GM19351 (cell line): ENCODE results near the gene SLC24A4.

Experiments
- ATAC-seq: cut with Tn5 transposase; IDR thresholded peaks from one replicate; pipeline ENCODE4 v1.9.1; 2021; ENCODE audit warnings: mild to moderate bottlenecking, moderate library complexity; ENCODE audit not compliant: unreplicated experiment

SLC24A4 gene

GRCh38 chr14:92366237-92366636, 43.3 kb downstream of the SLC24A4 start:
- ATAC-seq, result no peak

GRCh38 chr14:92368001-92368400, 45.0 kb downstream of the SLC24A4 start:
- ATAC-seq, result no peak

GRCh38 chr14:92369097-92369496, 46.1 kb downstream of the SLC24A4 start:
- no peak for ATAC-seq

- no peak for ATAC-seq
Observed at GRCh38 chr14:92372230-92372629, 49.3 kb downstream of the SLC24A4 start.

- ATAC-seq, result no peak
Observed at GRCh38 chr14:92373336-92373735, 50.4 kb downstream of the SLC24A4 start.

- ATAC-seq, result no peak
Observed at GRCh38 chr14:92380131-92380530, 57.2 kb downstream of the SLC24A4 start.

- no peak for ATAC-seq
Observed at GRCh38 chr14:92380582-92380981, 57.6 kb downstream of the SLC24A4 start.

- no peak for ATAC-seq
Observed at GRCh38 chr14:92382677-92383076, 59.7 kb downstream of the SLC24A4 start.

GRCh38 chr14:92383805-92384204, 60.8 kb downstream of the SLC24A4 start:
- ATAC-seq, result no peak

GRCh38 chr14:92384461-92385133, 61.6 kb downstream of the SLC24A4 start:
- no peak for ATAC-seq

- no peak for ATAC-seq
Observed at GRCh38 chr14:92385561-92385960, 62.6 kb downstream of the SLC24A4 start.

- no peak for ATAC-seq
Observed at GRCh38 chr14:92386165-92386564, 63.2 kb downstream of the SLC24A4 start.

GRCh38 chr14:92386637-92387036, 63.7 kb downstream of the SLC24A4 start:
- ATAC-seq, result no peak

- ATAC-seq, result no peak
Observed at GRCh38 chr14:92387578-92387977, 64.6 kb downstream of the SLC24A4 start.

GRCh38 chr14:92389598-92390158, 66.7 kb downstream of the SLC24A4 start:
- no peak for ATAC-seq

GRCh38 chr14:92391726-92392125, 68.8 kb downstream of the SLC24A4 start:
- no peak for ATAC-seq

- ATAC-seq, result no peak
Observed at GRCh38 chr14:92392711-92393110, 69.7 kb downstream of the SLC24A4 start.

- ATAC-seq, result no peak
Observed at GRCh38 chr14:92397150-92397952, 74.4 kb downstream of the SLC24A4 start.

- no peak for ATAC-seq
Observed at GRCh38 chr14:92397953-92398564, 75.1 kb downstream of the SLC24A4 start.

- no peak for ATAC-seq
Observed at GRCh38 chr14:92398888-92399636, 76.1 kb downstream of the SLC24A4 start.
